Hepatocyte (in vitro differentiated cells): Measurements from ENCODE around the gene C19orf44.

Experiments
- EZH2 ChIP-seq: fragments of 200-600 bp; sonication (generic); IDR thresholded peaks from 2 replicates; pipeline ENCODE4 v1.6.1; 2016; ENCODE audit warnings: antibody characterized with exemption, mild to moderate bottlenecking, borderline replicate concordance
- EZH2phosphoT487 ChIP-seq: fragments of 200-600 bp; sonication (generic); IDR thresholded peaks from one replicate; pipeline ENCODE4 v1.6.1; 2018; ENCODE audit warnings: antibody characterized with exemption, mild to moderate bottlenecking, low read depth, moderate library complexity; ENCODE audit not compliant: unreplicated experiment, severe bottlenecking
- TF ChIP-seq, protein P1 (sequence below): fragments of 200-600 bp; sonication (generic); IDR thresholded peaks from 2 replicates; pipeline ENCODE4 v1.5.1; 2016; ENCODE audit warnings: antibody characterized with exemption, mild to moderate bottlenecking; ENCODE audit not compliant: poor library complexity

DNA sequence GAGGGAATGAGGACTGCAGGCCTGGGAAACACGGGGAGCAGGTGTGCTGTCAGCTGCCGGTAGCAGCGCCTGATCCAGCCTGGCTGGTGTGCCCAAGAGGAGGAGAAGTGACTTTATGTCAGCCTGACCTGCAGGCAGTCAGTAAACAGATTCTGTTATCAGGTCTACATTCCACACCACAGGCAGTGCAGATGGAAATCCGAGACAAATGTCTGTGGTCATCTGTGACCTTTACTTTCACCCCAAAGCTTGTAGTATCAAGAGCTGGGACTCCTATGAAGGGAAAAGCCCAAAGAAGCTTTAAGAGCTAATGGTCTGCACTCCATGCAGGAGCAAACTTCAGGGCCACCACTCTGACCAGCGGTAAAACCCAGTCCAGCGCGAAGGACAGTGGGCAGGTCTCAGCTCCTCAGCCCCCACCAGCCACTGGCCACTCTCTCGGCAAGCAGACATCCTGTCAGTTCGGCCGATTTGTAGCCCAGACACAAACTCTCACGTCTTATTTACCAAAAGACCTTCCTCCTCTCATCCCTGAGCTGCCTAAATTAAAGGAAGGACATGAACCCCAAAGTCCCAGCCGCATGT, 32.1 kb upstream of the C19orf44 start:
- TF ChIP-seq, protein P1, sequence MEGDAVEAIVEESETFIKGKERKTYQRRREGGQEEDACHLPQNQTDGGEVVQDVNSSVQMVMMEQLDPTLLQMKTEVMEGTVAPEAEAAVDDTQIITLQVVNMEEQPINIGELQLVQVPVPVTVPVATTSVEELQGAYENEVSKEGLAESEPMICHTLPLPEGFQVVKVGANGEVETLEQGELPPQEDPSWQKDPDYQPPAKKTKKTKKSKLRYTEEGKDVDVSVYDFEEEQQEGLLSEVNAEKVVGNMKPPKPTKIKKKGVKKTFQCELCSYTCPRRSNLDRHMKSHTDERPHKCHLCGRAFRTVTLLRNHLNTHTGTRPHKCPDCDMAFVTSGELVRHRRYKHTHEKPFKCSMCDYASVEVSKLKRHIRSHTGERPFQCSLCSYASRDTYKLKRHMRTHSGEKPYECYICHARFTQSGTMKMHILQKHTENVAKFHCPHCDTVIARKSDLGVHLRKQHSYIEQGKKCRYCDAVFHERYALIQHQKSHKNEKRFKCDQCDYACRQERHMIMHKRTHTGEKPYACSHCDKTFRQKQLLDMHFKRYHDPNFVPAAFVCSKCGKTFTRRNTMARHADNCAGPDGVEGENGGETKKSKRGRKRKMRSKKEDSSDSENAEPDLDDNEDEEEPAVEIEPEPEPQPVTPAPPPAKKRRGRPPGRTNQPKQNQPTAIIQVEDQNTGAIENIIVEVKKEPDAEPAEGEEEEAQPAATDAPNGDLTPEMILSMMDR, result no peak
- no peak for TF ChIP-seq EZH2
- TF ChIP-seq EZH2phosphoT487, result no peak
